Dermis blood vessel endothelial cell (primary cell): ENCODE results near the gene ATP6V0B. TPM values are rescaled to one million over a fixed set of nuclear protein-coding genes. Genes with fewer than 3 reads are reported as not detected.

Source experiments
- DNase-seq: peaks from one replicate; pipeline ENCODE4 v3.0.0; 2010
- total RNA-seq: library from RNA; depleted of rRNA; stranded (reverse); fragments of >200 nt; gene quantifications from 2 replicates; pipeline ENCODE4 v1.2.3, GENCODE V29; 2014

ATP6V0B gene
- total RNA-seq, 1 donor from 2014 or later, result 99.2 TPM

- peak; percentile 98 for DNase-seq
These were observed 4.9 kb upstream of the ATP6V0B start, which contains the start of gene DPH2 for GRCh38 chr1:43969746-43970466. DPH2 (plus strand) TSS chr1:43970010; CDS start chr1:43970176, 166 bp downstream.

GRCh38 chr1:43970502-43970901 lies 4.3 kb upstream of the ATP6V0B start:
- no peak for DNase-seq

DNA sequence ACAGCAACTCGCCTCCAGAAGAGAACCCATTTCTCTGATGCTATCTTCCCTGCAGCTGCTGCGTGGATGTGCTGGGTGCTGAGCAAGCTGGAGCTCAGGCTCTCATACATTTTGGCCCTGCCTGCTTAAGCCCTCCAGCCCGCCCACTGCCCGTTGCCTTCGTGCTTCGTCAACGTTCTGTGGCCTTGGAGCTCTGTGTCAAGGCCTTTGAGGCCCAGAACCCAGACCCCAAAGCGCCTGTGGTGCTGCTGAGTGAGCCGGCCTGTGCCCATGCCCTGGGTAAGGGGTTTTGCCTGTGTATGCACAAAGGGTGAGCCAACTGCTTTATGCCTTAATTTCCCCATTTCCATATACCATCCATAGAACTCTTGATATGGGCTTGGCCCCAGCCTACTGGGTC lies 3.8 kb upstream of the ATP6V0B start:
- no peak for DNase-seq

DNA sequence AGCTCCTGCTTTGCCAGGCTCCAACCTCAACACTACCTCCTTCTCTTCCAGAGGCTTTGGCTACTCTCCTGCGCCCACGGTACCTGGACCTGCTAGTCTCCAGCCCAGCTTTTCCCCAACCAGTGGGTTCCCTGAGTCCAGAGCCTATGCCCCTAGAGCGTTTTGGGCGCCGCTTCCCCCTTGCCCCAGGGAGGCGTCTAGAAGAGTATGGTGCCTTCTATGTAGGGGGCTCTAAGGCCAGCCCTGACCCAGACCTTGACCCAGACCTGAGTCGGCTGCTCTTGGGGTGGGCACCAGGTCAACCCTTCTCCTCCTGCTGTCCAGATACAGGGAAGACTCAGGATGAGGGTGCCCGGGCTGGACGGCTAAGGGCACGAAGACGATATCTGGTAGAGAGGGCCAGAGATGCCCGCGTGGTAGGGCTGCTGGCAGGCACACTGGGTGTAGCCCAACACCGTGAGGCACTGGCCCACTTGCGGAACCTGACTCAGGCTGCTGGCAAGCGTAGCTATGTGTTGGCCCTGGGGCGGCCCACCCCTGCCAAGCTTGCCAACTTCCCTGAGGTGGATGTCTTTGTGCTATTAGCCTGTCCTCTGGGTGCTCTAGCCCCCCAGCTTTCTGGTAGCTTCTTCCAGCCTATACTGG lies 3.3 kb upstream of the ATP6V0B start:
- no peak for DNase-seq

- peak; percentile 36 for DNase-seq
These were observed 748 bp upstream of the ATP6V0B start for GRCh38 chr1:43973981-43974442.

DNA sequence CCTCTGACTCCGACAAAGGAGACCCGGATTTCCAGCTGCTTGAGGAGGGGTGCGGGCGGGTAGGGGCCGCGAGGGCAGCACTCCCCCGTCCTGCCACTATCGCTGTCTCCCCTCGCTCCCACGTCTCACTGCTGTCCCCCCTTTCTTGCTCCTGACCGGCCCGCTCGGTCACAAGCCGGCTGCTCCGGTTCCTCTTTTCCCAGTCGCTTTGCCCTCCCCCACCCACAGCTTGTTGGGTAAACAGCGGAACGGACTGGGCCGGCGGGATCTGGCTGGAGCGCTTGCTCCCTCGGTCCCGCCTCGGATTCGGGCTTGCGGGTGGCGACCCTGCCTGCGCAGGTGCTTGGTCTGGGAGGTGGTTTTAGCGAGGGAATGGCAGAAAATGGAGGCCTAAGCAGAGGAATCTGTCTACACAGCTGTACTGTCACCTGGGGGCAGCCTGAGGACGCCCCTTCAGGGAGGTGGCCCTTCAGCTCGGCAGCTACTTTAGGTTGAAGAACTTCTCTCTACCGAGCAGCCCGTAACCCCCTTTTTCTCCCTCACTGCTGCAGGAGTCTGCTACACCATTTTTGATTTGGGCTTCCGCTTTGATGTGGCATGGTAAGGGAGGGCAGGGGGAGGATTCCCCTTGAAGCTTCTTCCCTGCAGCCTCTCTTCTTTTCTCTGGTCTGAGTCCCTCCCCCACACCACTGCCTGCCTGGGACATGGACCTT lies 645 bp downstream of the ATP6V0B start:
- peak; percentile 41 for DNase-seq

DNA sequence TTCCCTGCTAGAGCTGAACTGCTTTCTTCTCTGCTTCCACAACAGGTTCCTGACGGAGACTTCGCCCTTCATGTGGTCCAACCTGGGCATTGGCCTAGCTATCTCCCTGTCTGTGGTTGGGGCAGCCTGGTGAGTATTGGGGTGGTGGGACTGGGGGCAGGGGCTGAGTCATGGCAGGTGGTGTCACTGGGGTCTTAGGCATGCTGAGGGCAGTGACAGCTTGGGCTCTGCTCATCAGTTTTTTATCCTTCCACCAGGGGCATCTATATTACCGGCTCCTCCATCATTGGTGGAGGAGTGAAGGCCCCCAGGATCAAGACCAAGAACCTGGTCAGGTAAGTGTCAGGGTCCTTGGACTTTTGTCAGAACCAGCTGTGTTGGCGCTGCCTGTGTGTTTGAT lies 1.3 kb downstream of the ATP6V0B start:
- DNase-seq, result no peak

DNA sequence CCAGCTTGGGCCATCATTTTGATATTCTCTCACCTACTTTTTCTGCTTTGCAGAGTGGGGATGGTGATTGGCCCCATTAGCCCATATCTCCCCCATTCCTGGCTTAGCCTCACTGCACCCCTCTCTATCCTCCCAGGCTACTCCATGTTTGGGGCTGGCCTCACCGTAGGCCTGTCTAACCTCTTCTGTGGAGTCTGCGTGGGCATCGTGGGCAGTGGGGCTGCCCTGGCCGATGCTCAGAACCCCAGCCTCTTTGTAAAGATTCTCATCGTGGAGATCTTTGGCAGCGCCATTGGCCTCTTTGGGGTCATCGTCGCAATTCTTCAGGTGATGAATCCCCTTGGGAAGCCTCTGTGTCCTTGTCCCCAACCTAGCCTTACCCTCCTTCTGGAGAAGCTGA lies 2.1 kb downstream of the ATP6V0B start:
- DNase-seq, result no peak

DNA sequence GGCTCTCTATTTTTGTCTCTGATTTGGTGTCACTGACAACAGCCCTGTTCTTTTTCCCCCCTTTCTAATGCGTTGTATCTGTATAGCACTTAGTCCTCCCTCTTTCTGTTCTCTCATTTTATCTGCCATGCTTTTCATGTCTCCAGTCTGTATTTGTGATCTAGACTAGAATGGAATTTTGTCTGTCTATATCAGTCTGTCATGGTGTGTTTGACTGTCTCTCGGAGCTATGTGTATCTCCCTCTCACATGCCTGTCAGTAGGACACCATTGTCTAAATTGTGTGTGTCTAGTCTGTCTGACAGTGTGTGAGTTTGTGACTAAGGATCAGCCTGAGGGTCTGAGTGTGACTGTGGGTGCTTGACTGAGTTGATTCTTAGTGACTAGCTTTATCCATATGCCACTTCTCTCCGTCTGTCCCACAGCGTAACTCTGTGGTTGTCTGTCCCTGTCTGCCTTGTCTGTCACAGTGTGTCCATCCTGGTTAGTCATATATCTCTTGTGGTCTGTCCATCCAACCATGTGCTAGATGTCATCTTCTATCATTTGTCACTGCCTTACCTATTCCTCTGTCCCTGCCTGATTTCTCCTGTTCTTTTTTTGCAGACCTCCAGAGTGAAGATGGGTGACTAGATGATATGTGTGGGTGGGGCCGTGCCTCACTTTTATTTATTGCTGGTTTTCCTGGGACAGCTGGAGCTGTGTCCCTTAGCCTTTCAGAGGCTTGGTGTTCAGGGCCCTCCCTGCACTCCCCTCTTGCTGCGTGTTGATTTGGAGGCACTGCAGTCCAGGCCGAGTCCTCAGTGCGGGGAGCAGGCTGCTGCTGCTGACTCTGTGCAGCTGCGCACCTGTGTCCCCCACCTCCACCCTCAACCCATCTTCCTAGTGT lies 2.9 kb downstream of the ATP6V0B start:
- no peak for DNase-seq

GRCh38 chr1:43978264-43978550 lies 3.4 kb downstream of the ATP6V0B start:
- DNase-seq, result no peak

GRCh38 chr1:43978551-43979260 lies 3.9 kb downstream of the ATP6V0B start, which contains the start of gene B4GALT2:
B4GALT2 (plus strand) TSS chr1:43979210; CDS start chr1:43981161, 1,951 bp downstream.
- DNase-seq, result peak; percentile 53

DNA sequence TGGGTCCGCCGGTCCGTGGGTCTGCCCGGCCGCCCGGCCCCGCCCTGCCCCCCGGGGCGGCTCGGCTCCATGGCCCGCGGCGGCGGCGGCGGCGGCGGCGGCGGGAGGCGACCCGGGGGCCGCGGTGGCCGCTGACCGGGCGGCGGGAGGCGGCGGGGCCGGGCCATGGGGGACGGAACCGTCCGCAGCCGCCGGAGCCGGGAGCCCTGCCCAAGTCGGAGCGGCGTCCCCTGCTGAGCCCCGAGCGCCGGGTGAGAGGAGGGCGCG lies 4.4 kb downstream of the ATP6V0B start:
- DNase-seq, result no peak

GRCh38 chr1:43979528-43980254 lies 4.9 kb downstream of the ATP6V0B start:
- peak; percentile 43 for DNase-seq

- no peak for DNase-seq
These were observed 5.7 kb downstream of the ATP6V0B start for GRCh38 chr1:43980255-43981134.

- no peak for DNase-seq
These were observed 6.4 kb downstream of the ATP6V0B start for GRCh38 chr1:43981135-43981491.

DNA sequence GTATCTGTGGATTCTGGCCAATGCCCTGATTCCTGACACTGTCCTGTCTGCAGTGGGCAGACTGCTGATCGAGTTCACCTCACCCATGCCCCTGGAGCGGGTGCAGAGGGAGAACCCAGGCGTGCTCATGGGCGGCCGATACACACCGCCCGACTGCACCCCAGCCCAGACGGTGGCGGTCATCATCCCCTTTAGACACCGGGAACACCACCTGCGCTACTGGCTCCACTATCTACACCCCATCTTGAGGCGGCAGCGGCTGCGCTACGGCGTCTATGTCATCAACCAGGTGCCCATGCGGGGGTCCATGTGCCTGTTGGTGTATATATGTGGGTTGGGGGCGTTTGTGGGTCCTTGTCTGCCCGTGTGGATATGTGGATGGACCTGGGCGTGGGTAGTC lies 6.9 kb downstream of the ATP6V0B start:
- DNase-seq, result no peak

DNA sequence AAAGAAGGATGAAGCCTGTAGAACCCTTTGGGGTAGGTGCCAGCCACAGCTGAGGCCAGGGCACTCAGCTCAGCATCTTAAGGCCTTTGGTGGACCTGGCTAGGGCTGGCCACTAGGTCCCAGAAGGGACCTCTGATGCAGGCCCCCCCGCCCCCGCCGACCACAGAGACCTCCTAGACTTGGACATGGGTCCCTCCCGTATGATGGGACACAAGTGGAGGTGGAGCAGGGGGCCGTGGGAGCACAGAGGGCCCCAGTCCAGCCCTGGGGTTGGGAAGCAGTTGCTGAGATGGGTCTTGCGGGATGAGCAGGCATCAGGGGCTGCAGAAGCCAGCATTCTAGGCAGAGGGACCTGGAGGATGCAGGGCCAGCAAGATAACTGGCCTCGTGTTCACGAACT lies 7.5 kb downstream of the ATP6V0B start:
- no peak for DNase-seq

DNA sequence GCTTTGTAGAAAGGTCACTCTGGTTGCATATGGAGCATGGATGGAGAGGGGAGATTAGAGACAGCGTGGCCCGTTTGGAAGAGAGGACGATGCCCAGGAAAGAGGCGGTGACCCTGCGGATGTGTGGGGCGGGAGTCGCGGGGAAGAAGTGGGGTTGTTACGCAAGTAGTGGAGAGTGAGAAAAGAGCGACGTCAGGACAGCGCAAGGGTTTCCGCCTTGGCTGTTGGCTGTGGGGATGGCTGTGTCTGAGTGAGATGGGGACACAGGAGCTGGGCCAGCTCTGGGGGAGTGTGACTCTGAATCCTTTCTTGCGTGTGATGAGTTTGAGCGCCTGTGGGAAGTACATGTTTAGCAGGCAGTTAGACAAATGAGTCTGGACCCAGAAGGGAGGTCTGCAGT lies 8.0 kb downstream of the ATP6V0B start:
- no peak for DNase-seq

DNA sequence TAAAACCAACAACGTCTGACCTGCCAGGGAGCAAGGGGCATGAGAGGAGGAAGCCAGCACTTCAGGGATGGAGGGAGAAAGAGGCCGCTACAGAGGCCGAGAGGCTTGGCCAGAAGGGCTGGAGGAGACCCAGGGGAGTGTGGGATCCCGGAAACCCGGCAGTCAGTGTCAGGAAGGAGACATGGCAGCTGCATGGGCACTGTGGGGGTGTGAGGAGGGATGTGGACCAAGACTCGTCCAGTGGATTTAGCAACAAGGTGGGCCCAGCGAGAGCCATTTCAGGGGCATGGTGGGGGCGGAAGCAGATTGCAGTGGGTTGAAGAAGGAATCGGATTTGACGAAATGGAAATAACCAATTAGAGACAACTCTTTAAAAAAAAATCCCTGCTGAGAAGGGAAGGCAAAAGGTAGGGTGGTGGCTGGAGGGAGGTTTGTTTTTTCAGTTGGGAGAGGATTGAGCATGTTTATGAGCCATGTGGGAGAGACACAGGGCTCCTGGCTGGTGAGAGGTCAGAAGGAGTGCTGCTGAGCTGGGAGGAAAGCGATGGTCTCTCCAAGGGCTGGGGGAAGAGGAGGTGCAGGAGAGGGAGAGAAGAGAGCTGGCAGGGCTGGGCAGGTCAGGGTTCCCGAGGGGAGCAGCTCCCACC lies 8.6 kb downstream of the ATP6V0B start:
- DNase-seq, result no peak

DNA sequence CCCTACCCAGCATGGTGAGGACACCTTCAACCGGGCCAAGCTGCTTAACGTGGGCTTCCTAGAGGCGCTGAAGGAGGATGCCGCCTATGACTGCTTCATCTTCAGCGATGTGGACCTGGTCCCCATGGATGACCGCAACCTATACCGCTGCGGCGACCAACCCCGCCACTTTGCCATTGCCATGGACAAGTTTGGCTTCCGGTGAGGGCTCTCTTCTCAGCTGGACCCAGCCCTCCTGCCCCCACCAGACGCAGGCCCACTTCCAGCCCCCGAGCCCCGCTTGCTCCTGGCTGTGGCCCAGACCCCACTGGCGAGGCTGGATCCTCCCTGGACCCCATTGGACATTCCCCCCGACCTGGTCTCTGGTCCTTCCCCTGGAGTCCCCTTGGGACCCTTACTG lies 10.1 kb downstream of the ATP6V0B start:
- no peak for DNase-seq
